NCI-H69 (cell line): ENCODE data around the gene ASGR1.
"Not testable (repeated sequence)": the region's sequence is repeated elsewhere in the genome, so short reads cannot be mapped to it uniquely, and the experiment has no call there.

Experiments
- DNase-seq: peaks from one replicate; lab custom pipeline; 2025; lab: John Stamatoyannopoulos, UW

ASGR1 gene

DNA sequence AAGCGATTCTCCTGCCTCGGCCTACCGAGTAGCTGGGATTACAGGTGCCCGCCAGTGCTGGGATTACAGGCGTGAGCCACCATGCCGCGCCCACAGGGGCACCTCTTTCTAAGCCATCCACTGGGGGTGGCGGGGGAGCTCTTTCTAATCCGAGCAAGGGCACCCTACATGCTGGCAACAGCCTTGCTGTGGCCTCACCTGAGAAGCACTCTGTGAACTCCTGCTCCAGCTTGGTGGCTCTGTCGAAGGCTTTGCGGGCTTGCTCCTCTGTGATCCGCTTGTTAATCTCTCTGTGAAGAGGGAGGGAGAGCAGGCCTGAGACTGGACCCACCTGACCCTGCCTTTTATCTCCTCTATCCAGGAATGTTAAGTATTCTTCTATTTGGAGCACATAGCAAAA lies 11.9 kb upstream of the ASGR1 start:
- no peak for DNase-seq

DNA sequence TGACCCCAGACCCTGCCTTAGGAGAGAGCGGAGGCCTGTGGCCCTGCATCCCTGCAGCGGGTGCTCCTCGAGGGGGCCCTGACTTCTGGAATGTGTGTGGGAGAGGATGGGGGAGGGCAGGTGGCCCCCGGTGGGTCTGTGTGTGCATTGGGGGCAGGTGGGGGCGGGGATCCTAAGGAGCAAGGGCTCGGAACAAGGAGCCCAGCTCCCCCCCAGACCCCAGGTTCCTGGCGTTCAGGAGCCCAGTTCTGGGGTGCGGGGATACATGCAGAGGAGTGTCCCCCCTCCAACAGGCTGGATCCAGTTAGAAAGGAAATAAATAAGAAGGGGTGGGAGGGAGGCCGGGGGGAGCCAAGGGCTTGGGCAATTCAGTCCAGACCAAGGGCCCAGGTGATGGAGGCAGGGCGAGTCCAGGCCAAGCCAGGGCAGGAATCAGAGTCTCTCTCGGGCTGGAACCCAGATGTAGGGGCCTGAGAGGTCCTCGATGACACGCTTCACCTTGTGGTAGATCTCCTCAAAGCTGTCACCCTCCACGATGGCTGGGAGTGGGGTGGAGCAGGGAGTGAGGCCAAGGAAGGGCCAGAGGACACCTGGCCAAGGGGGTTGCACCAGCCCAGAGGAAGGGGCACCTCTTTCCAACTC lies 11.2 kb upstream of the ASGR1 start:
- DNase-seq: no peak

DNA sequence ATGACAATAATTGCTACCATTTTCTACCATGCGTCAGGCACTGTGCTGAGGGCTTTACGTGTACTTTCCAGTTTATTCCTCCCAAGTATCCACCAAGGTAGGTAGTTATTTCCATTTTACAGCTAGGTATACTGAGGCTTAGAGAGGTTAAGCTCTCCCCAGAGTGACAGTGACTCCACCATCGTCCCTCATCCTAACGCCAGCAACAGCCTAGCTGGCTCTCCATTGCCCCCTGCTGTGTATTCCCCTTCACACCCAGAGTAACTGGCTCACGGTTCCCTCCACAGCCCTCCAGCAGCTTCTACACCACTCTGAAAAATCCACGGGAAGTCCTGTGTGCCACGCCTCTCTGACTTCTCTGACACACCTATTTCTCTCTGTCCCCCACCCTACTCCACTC lies 7.1 kb upstream of the ASGR1 start:
- no peak for DNase-seq

DNA sequence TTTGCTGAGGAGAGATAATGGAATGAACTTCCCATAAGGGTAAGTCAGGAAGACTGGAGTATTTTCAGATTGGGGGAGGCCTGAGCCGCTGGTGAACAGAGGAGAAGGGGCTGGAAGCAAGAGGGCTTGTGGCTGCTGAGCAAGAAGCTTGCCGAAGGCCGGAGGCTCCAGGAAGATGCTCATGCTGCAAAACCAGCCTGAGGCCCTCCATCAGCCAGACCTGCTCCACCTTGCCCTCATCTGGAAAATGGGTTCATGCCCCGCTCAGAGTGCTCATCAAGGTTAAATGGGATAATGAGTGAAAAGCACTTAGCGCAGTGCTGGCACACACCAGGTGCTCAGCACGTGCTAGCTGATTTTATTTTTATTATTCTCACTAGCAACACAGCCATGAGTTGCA lies 5.5 kb upstream of the ASGR1 start:
- DNase-seq: no peak

DNA sequence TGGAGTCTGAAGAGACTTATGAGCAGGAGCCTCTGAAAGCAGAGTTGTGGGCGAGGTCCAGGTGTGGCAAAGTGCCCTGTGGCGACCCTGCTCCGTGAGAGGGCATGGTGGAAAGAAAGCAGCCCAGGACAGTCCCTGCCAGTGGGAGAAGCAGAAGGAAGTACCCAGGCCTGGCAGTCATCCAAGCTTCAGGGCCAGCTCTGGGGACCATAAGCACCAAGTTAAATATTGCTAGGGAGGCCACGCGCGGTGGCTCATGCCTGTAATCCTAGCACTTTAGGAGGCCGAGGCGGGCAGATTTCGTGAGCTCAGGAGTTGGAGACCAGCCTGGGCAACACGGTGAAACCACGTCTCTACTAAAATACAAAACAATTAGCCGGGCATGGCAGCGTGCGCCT lies 4.9 kb upstream of the ASGR1 start:
- peak; percentile 34 for DNase-seq

DNA sequence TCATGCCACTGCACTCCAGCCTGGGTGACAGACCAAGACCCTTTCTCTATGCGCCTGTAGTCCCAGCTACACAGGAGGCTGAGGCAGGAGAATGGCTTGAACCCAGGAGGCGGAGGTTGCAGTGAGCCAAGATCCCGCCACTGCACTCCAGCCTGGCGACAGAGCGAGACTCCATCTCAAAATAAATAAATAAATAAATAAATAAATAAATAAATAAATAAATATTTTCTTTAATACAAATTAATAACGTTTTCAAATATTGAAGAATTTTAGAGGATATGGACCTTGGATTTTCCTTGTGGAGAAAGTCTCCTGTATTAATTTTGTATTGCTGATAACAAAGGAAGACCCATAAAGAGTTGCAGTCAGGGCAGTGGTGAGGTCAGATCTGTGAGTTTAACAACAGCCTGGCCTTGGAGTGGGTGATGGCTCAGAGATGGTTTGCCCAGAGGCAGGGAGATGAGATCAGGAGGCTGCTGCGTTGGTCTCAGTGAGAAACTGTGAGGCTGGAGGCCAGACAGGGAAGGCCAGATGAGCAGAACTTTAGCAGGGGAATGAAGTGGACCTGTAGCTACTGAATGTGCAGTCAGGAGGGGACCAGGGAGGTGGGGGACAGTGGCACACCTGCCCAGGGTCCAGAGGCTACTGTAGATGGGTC lies 4.4 kb upstream of the ASGR1 start:
- no peak for DNase-seq

DNA sequence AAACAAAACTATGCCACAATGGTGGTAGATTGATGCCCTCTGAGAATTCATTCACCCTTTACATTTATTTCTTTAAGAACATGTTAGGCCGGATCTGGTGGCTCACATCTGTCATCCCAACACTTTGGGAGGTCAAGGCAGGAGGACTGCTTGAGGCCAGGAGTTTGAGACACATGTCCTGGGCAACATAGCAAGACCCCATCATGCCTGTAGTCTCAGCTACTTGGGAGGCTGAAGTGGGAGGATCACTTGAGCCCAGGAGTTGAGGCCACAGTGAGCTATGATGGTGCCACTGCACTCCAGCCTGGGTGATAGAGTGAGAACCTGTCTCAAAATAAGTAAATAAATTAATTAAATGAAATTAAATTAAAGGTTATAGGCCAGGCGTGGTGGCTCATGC lies 2.9 kb upstream of the ASGR1 start:
- not testable (repeated sequence) for DNase-seq

DNA sequence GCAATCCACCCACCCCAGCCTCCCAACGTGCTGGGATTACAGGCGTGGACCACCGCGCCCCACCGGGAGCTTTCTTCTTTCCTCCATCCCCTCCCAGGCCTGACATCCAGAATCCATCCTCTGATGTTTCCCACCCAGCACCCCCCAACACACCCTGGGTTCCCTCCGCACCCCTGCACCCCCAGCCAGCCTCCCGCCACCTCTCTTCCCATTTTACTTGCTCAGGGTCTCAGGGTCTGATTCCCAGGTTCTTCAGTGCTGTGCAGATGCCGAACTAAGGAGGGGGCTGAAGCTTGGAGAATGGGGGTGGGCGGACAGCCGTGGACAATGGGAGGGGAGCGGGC lies 225 bp downstream of the ASGR1 start:
- no peak for DNase-seq

DNA sequence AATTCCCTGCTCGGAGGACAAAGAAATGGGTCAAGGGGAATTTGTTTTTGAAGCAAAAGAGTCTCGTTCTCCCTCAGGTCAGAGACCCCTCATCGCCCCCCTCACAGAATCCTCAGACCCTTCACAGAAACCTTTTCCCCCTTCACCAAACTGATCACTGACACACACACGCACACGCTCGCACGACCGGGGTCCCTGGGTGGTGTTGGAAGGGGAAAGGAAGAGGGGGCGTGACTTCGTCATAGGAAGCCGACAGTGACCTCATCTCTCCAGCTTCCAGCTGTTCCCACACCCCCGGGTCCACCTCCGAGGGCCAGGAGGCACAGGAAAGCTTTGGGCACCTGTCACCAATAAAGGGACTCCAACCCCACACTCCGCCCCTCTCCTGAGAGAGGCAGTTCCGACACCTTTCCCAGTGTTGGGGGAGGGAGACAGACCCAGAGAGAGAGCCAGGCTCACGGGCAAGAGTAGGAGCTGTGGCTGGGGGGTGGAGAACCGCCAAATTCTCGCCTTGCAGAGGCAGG lies 1.2 kb downstream of the ASGR1 start:
- peak; percentile 51 for DNase-seq

DNA sequence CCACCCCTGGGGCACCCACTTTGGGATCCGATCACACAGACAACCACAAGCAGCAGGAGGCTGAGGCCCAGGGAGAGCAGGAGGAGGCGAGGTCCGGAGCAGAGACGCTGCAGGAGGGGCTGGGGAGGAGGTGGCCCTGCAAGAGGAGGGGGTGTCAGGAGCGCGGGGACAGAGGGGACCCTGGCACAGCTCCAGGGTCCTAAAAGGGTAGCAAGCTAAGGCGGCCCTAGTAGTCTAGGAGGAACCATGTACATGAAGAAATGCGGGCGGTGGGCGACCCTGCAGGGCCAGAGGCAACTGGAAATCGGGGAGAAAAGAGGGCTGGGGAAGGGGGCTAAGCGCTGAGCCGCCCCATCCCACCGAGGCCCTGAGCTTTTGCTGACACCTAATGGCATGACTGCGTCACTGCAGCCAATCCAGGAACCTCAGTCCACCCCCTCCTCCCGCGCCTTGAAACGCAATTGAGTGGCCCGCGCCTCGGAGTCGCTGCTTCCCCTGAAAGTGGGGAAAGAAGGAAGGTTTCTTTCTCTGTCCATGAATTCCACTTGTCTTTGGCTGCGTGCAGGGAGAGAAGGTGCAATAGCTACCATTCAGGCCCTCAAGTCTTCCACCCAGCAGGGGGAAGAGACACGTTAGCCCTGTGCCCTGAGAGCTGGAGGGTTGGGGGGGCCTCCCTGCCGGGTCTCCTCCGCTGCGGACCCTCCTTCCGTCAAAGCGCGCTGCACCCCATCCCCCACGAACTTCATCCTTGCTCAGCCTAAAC lies 1.8 kb downstream of the ASGR1 start:
- DNase-seq: peak; percentile 64

DNA sequence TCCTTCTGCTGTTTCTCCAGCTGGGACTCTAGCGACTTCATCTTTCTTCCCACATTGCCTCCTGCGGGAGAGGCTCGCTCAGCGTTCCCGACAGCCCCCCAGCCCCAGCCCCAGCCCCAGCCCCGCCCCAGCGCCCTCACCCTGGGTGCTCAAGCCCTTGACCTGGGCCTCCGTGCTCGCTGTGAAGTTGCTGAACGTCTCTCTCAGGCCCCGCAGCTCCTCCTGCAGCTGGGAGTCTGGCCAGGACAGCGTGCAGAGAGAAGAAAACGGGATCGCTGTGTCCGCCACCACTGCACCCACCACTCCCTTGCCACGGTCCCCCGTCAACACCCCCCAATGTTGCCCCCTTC lies 2.4 kb downstream of the ASGR1 start:
- DNase-seq: no peak

DNA sequence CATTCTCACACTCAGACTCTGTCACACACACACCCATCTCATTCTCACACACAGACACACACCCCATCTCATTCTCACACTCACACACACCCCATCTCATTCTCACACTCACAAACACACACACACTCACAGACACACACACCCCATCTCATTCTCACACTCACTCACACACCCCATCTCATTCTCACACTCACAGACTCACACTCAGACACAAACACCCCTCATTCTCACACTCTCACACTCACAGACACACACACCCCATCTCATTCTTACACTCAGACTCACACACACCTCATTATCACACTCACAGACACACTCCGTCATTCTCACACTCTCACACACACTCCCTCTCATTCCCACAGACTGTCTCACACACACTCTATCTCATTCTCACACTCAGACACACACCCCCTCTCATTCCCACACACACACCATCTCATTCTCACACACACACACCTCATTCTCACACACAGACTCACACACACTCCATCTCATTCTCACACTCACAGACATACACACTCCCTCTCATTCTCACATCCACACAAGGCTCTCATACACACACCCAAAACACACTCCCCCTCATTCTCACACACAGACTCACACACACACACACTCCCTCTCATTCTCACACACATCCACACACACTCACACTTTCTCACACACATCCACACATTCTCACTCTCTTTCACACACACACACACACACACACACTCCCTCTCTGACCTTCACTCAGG lies 2.9 kb downstream of the ASGR1 start:
- no peak for DNase-seq

DNA sequence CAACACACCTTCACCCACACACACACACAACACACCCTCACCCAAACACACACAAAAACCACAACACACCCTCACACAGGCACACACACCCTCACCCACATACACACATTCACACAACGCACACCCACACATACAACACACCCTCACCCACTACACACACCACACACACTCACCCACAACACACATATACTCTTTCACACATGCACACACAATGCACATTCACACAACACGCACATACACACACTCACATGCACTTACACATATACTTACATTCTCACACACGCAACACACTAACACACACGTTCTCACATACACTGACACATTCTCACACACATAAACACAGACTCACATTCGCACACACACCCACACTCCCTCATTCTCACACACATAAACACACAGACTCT lies 3.8 kb downstream of the ASGR1 start:
- DNase-seq: no peak

DNA sequence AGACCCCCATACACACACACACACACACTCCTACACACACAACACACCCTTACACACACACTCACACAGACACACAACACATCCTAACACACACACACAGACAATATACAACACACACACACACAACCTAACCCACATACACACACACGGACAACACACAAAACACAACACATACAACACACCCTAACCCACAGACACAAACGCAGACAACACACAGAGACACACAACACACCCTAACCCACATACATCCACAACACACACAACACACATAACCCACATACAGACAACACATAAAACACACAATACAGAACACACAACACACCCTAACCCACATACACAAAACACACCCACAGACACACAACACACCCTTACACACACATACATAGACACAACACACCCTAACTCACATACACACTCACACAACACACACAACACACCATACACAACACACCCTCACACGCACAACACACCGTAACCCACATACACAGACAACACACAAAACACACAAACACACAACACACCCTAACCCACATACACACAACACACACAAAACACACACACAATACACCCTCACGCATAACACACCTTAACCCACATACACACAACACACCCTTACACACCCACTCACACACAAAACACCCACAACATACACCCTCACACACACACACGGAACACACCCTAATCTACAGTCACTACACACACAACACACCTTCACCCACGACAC lies 4.4 kb downstream of the ASGR1 start:
- no peak for DNase-seq

DNA sequence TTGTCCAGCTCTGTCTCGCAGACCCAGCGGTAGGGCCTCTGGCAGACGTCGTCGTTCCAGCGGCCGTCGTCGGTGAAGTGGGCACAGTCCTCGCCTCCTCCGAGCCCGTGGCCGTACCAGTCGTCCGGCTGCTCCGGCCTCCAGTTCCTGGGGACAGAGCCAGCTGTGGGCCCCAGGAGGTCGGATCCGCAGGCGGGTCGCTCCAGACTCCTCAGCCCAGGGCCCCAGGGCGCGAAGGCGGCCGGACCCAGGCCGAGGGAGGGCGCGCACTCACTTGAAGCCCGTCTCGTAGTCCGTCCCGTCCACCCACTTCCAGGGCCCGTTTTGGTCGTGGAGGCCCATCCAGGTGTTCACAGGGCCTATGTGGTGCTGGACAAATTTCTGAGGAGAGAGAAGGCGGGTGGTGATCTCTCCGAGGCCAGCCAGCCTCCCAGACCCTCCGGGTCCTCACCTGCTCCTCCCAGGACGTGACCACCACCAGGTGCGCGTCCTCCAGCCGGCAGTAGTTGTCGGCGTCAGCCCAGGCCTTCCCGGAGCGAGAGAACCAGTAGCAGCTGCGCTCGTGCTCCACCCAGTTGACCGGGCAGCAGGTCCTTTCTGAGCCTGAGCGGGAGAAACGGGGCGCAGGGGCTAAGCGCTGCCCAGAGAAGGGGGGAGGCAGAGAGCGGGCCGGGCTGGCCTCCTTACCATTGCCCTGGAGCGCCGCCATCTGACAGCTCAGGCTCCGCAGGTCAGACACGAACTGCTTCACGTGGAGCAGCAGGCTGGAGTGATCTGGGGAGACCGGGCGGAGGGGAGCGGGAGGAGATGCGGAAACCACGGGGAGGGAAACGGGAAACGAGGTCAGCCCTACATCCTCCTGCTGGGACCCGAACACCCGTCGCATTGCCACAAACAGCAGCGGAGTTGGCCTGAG lies 5.2 kb downstream of the ASGR1 start:
- peak; percentile 65 for DNase-seq

DNA sequence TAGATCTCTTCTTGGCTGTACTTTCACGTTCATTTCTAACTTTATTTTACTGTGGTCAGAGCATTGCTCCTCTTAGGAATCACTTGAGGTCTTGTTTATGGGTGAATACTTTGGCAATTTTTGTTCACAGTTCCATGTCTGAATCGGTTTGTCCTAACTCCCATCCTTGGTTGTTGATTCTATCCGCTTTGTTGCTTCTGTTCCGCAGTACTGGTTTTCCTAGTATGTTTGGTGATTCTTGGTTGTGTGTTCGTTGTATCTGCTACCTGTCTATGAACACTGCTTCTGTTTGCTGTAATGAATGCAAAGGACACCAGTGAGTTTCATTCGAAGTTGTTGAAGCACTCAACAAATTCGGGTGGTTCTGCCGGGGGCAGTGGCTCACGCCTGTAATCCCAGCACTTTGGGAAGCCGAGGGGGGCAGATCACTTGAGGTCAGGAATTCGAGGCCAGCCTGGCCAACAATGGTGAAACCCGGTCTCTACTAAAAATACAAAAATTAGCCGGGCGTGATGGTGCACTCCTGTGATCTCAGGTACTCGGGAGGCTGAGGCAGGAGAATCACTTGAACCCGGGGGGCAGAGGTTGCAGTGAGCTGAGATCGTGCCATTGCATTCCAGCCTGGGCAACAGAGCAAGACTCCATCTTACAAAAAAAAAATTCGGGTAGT lies 6.5 kb downstream of the ASGR1 start:
- not testable (repeated sequence) for DNase-seq

DNA sequence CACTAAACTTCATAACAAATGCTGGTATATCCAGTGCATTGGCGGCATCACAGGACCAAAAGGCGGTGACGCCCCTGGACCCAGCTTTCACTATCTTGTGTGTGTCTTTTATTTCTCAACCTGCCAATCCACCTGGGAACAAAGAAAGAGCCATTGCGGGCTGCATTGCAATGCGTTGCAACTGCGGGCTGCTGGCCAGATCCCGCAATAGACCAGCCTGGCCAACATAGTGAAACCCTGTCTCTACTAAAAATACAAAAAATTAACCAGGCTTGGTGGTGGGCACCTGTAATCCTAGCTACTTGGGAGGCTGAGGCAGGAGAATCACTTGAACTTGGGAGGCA lies 9.6 kb downstream of the ASGR1 start:
- DNase-seq: not testable (repeated sequence)

DNA sequence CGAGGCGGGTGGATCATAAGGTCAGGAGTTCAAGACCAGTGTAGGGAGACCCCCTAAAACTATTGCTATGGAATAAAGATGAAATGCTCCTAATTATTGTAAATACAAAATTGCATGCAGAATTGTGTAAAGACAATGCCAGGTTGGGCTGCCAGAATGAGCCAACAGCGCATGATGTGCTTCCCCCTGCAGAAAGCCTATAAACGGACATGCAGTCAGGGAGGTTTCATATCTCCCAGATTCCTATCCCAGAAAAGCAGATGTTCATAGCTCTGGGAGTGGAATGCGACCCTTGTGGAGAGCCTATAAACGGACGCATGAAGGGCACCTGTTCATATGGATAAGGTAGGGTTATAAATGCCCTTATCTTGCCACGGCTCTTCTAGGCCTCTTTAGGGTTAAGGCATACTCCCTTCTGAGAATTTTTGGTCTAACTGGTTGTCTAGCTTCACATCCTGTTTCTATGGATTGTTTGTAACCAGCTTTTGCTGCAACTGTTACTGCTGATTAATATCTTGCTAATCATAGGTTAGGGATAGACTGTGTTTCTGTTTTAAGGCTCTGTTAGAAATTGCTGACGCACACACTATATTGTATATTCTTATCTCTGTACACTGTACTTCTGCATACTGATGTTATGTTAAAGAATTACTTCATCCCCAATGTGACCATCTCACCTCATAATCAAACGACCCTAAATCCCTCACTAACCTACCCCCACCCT lies 10.2 kb downstream of the ASGR1 start:
- DNase-seq: not testable (repeated sequence)

DNA sequence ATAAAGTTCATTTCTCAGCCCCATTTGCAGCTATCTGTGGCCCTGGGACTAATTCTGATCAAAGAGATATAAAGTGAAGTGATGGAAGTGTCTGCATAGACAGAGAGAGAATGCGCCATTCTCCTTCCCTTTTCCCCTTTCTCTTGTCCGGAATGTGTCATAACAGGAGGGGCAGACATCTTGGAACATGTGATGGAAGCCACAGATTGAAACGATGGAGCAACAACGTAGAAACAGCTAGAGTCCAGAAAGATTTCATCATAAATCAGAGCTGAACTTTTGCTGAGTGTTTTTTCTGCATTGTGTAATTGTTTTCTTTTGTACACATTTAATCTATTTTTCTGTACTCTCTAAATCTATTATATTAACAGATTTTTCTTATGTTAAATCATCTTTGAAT lies 11.3 kb downstream of the ASGR1 start:
- no peak for DNase-seq

DNA sequence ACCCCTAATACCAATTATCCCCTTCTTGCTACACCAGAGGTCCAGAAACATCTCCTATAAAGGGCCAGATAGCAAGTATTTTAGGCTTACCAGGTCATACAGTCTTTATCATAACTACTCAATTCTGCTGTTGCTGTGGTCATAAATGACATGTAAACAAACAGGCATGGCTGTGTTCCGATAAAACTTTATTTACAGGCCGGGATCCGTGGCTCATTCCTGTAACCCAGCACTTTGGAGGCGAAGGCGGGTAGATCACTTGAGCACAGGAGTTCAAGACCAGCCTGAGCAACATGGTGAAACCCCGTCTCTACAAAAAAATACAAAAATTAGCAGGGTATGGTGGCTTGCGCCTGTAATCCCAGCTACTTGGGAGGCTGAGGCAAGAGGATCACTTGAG lies 12.3 kb downstream of the ASGR1 start:
- DNase-seq: no peak
